Lung (tissue), 12 donors: ENCODE results near the gene ESRRB. TPM values are rescaled to one million over a fixed set of nuclear protein-coding genes. Genes with fewer than 3 reads are reported as not detected.

Experiments used
- ATAC-seq: fragments of 200-7000 bp; cut with Tn5 transposase; one replicate; pipeline ENCODE4 v1.9.1; 2020; ENCODE audit warnings: moderate number of reproducible peaks; ENCODE audit not compliant: insufficient read depth, low FRiP score
- DNase-seq, 3 donors: peaks; one replicate each; pipeline ENCODE4 v3.0.0-alpha.2; 2013 to 2017
- H3K27ac ChIP-seq, 2 donors: one replicate each; pipeline ENCODE4 v1.5.1; 2013; ENCODE audit warnings: mild to moderate bottlenecking in 2 of 2, moderate library complexity in 2 of 2, control low read depth in 1 of 2, inconsistent platforms in 1 of 2, low read depth in 1 of 2, low read length in 1 of 2
- H3K27me3 ChIP-seq, 3 donors: one replicate each; pipeline ENCODE4 v1.5.1; 2013; ENCODE audit warnings: low read length in 2 of 3; ENCODE audit not compliant: control insufficient read depth in 3 of 3, insufficient read depth in 3 of 3
- H3K36me3 ChIP-seq, 4 donors: one replicate each; pipeline ENCODE4 v1.5.1; 2013; ENCODE audit warnings: low read length in 4 of 4, mild to moderate bottlenecking in 1 of 4, moderate library complexity in 1 of 4; ENCODE audit not compliant: control insufficient read depth in 4 of 4, insufficient read depth in 4 of 4
- H3K4me1 ChIP-seq, 5 donors: one replicate each; pipeline ENCODE4 v1.5.1; 2013; ENCODE audit warnings: low read length in 5 of 5, mild to moderate bottlenecking in 2 of 5, moderate library complexity in 1 of 5; ENCODE audit not compliant: control insufficient read depth in 5 of 5, insufficient read depth in 5 of 5
- H3K4me3 ChIP-seq: one replicate; pipeline ENCODE4 v1.5.1; 2013; ENCODE audit warnings: mild to moderate bottlenecking, control low read depth, moderate library complexity
- H3K9ac ChIP-seq, 2 donors: one replicate each; pipeline ENCODE4 v1.5.1; 2013; ENCODE audit warnings: low read length in 2 of 2, control low read depth in 1 of 2; ENCODE audit not compliant: insufficient read depth in 1 of 2
- H3K9me3 ChIP-seq, 4 donors: one replicate each; pipeline ENCODE4 v1.5.1; 2013; ENCODE audit warnings: low read length in 3 of 4, mild to moderate bottlenecking in 1 of 4, moderate library complexity in 1 of 4; ENCODE audit not compliant: control insufficient read depth in 4 of 4, insufficient read depth in 3 of 4
- CTCF ChIP-seq: IDR thresholded peaks from 2 replicates; pipeline ENCODE4 v1.5.1; 2012; ENCODE audit warnings: mild to moderate bottlenecking; ENCODE audit errors: control extremely low read depth, extremely low read depth
- WGBS, 2 donors: extraction: QIAGEN DNeasy Blood & Tissue Kit; methylation state at CpG; one replicate each; pipeline ENCODE4 v1.1.7; 2013; 5-methylcytosine and 5-hydroxymethylcytosine counted together
- polyA plus RNA-seq, 2 donors: library from polyadenylated mRNA; stranded (reverse); fragments of 200-250 nt; gene quantifications; one replicate each; pipeline ENCODE4 v1.2.1, GENCODE V29; 2013
- total RNA-seq, 2 donors: library from RNA; depleted of rRNA in 1 of 2; stranded (reverse); fragments of >200 nt in 1 of 2; gene quantifications; one replicate each; pipeline ENCODE4 v1.2.1, GENCODE V29; 2014 to 2021
- donor health status: control.
- donor health status: control.
- donor health status: Bipolar disorder and iron deficiency.
- donor health status: healthy.
- donor health status: DM: yes; HTN: yes; CAD: no.

The ESRRB gene
- total and polyA plus RNA-seq, 4 donors = 0.02 to 0.26 (median 0.18) TPM

- DNase-seq (peak; percentile 26 to 57 (median 52)), ATAC-seq (no peak)
- Histone ChIP-seq H3K27ac (no peak overlapping the region), H3K4me3 (no peak overlapping the region), H3K4me1 (no peaks in the 10 kb centered on the region), H3K9ac (no peak overlapping the region), H3K36me3 (no peaks in the 10 kb centered on the region), H3K27me3 (no peaks in the 10 kb centered on the region), H3K9me3 (no peaks in the 10 kb centered on the region)
- no peak for TF ChIP-seq CTCF
- WGBS, 2 donors = 66 to 84% methylated on average over 10 of the region's 10 CpGs
Measured at GRCh38 chr14:76490735-76491134, 114.8 kb downstream of the ESRRB start.

GRCh38 chr14:76491172-76491930 is 115.4 kb downstream of the ESRRB start:
- TF ChIP-seq CTCF = no peak
- no peaks in the 10 kb centered on the region for H3K9me3 ChIP-seq
- ATAC-seq (no peak), DNase-seq (no peak)
- H3K36me3 ChIP-seq = no peaks in the 10 kb centered on the region
- 88 to 96% methylated on average over 22 of the region's 22 CpGs for WGBS, 2 donors
- H3K4me3 ChIP-seq = no peak overlapping the region
- no peak overlapping the region for H3K27ac ChIP-seq
- H3K27me3 ChIP-seq = no peaks in the 10 kb centered on the region
- no peaks in the 10 kb centered on the region for H3K4me1 ChIP-seq
- H3K9ac ChIP-seq = no peak overlapping the region

GRCh38 chr14:76495983-76496382 is 120.0 kb downstream of the ESRRB start:
- no peaks in the 10 kb centered on the region for H3K36me3 ChIP-seq
- ATAC-seq (no peak), DNase-seq (no peak)
- H3K4me3 ChIP-seq = no peak overlapping the region
- H3K4me1 ChIP-seq = no peaks in the 10 kb centered on the region
- H3K27ac ChIP-seq = no peak overlapping the region
- 90 to 92% methylated on average over 2 of the region's 2 CpGs for WGBS, 2 donors
- H3K9me3 ChIP-seq = no peaks in the 10 kb centered on the region
- no peaks in the 10 kb centered on the region for H3K27me3 ChIP-seq
- no peak overlapping the region for H3K9ac ChIP-seq
- TF ChIP-seq CTCF = no peak

- H3K9me3 ChIP-seq = no peaks in the 10 kb centered on the region
- H3K36me3 ChIP-seq = no peaks in the 10 kb centered on the region
- ATAC-seq = no peak
- no peak for TF ChIP-seq CTCF
- H3K9ac ChIP-seq = no peak overlapping the region
- no peak for DNase-seq
- no peaks in the 10 kb centered on the region for H3K27me3 ChIP-seq
- H3K4me3 ChIP-seq = no peak overlapping the region
- no peak overlapping the region for H3K27ac ChIP-seq
- 73 to 75% methylated on average over 6 of the region's 6 CpGs for WGBS, 2 donors
- H3K4me1 ChIP-seq = no peaks in the 10 kb centered on the region
Measured at GRCh38 chr14:76496595-76496994, 120.7 kb downstream of the ESRRB start.
